ENCODE results near the gene TREML2.
"Not testable (repeated sequence)": the region's sequence is repeated elsewhere in the genome, so short reads cannot be mapped to it uniquely, and the experiment has no call there.

TREML2 gene

DNA sequence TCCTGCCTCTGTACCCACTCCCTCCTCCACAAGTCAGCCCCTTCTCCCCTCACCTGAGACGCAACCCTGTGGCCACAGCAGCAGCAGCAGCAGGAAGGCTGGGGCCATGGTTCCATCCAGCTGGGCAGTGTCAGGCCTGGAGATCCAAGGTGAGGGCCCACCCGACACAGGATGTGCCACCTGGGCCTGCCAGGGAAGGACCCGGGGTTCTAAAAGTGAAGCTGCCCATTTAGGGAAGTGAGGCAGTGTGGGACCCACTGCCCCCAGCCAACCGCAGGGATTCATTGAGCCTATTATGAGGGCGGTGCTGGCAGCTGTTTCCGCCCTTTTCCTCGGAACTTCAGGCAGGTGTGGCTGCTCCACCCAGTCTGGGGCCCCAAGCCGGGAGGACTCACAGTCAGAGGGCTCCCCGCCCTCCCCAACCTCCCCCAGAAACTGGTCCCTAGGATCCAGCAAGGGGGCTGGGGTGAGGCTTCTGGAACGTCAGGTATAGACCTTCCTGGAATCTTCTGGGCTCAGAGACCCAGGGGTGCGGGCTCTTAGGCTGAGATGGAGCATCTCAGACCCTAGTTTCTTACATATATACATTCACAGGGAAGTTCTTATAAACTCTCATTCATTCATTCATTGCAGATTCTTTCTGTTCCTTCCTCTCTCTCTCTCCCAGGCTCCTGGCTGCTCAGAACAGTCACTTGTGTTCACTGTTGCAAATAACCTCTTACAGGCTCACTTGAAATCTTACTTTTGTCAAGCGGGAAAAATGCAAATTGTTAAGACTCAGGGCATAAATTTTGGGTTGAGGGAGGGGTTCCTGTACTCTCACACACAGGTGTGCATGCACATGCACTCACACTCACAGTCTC, at the start of gene TREML2:
Gene TREML2 (minus strand): TSS at position 249 of the 863 bp plus-strand sequence. CDS start 141 bp downstream, at position 108.
- DNase-seq (ENCODE audit: low spot score), result peak; percentile 61

DNA sequence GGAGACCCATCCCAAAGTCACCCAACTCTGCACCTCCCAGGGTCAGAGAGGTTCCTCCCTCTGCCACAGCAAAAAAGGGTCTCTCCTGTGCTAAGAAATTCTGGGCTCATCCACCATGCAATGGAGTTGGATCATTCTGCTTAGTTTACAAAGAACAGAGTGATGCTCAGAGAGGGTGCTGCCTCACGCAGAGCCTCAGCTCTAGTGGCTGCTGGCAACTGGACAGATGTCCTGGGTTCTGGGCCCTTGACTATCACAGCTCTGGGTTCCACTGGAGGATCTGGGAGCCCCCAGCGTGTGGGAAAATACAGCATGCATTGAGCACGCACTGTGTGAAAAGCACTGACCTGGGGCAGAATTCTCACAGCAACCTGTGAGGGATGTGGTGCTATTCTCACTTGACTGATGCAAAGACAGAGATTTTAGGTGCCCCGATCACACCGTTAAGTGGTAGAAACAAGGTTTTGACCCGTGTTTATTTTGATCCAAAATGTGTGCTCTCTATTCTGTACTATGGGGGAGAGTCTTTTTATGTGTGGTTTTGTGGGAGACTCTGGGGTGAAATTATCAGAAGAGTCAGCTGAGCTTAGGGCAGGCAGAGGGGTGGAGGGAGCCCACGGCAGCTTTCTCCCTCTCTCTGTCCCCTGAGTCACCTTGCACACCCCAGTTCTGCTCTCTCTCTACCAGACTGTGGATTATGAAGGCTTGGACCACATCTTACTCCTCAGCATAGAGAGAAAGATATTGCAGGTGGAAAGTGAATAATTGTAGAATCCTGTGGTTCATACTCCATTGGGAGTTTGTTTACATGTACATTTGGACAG, 47.1 kb upstream of the TREML2 start:
- DNase-seq (ENCODE audit: low spot score), result no peak

GRCh38 chr6:41247288-41247865, 46.4 kb upstream of the TREML2 start:
- no peak for DNase-seq (ENCODE audit: low spot score)

- DNase-seq (ENCODE audit: low spot score), result not testable (repeated sequence)
These were observed 45.6 kb upstream of the TREML2 start for GRCh38 chr6:41246529-41246928.

- DNase-seq (ENCODE audit: low spot score), result no peak
These were observed 38.7 kb upstream of the TREML2 start for GRCh38 chr6:41239467-41240159.

DNA sequence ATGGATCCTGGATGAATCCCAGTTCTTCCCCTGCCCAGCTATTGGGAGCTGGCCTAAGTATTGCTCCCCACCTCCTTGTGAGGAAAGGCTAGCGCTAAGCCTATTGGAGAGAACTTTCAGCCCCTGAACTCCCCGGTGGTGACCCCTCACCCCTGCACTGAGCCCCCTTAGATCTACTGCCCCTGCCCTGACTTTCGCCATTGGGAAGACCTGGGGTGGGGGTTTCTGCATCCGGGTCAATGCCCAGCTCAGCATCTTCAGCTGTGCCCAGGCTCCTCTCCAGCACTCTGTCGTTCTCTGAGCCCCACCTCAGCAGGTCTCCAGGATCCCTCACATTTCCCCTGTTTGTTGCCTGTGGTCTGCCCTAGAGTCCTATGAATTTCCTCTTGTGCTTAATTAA, 36.2 kb upstream of the TREML2 start:
- DNase-seq (ENCODE audit: low spot score), result no peak

DNA sequence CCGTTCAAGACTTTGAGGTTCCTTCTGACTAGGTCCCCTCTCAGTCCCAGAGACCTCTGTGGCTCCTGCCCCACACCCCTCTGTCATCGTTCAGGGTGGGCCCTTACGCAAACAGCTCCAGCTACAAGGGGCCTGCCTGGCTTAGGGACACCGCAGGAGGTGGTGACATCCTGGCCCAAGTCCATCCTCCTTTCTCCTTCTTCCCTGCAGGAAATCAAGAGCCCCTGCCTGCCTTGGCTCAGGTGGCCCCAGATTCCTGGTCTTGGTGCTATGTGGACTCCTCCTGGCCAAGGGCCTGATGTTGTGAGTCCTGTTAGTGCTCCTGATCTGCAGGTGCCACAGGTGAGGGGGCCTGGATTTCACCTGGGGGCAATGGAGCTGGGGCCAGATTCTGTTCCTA, 35.3 kb upstream of the TREML2 start:
- DNase-seq (ENCODE audit: low spot score), result no peak

DNA sequence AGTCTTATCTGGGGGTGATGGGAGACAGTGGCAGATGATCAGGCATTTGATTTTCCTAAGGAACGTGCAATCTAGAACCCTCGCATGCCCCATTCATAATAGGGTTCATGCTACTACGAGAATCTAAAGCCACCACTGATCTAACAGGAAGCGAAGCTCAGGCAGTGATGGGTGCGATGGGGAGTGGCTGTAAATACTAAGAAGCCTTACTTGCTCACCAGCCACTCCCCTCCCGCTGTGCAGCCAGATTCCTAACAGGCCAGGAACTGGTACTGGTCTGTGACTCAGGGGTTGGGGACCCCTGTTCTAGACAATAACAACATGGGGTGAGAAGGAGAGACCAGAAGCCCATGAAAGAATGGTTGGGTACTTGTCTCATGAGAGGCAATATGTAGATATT, 31.7 kb upstream of the TREML2 start:
- DNase-seq (ENCODE audit: low spot score), result no peak

DNA sequence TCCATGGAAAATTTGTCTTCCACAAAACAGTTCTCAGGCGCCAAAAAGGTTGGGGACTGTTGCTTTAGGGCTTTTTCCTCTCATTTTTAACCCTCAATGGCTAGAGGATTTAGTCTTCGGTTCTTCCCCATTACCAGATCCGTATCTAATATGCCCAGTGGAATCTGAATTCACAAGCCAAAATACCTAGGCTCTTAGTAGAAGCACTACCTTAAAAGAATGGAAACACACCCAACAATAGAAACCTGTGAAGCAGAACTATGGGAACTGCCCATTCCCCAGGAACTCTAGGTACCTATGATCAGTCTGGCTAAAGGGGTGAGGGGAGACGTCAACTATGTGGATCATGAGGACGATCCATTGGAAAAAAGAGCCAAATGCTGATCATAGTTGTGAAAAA, 30.3 kb upstream of the TREML2 start:
- no peak for DNase-seq (ENCODE audit: low spot score)

DNA sequence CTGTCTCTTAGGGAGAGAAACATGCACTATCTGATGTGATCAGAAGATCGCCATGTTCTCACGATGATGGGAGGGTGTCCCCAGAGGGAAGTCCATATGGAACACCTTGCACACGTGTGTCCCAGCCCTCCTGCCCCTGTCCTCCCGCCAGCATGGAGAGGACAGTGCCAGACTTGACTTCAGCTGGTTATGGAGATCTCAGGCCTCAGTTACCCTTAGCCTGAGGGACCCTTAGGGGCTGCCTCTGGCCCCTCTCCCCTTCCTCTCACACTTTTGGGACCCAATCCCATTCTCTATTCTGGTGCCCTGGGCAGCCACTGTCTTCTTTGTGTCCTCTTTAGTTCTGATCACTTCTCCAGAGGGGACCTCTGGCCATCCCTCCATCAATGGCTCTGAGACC, 28.8 kb upstream of the TREML2 start:
- DNase-seq (ENCODE audit: low spot score), result no peak

GRCh38 chr6:41228616-41229015, 27.7 kb upstream of the TREML2 start:
- DNase-seq (ENCODE audit: low spot score), result peak; percentile 8

- no peak for DNase-seq (ENCODE audit: low spot score)
These were observed 27.1 kb upstream of the TREML2 start, which contains the start of gene TREML4 for GRCh38 chr6:41228096-41228495. Gene TREML4, plus strand, starts transcription at chr6:41228349. Its CDS starts 79 bp downstream, at chr6:41228428.

DNA sequence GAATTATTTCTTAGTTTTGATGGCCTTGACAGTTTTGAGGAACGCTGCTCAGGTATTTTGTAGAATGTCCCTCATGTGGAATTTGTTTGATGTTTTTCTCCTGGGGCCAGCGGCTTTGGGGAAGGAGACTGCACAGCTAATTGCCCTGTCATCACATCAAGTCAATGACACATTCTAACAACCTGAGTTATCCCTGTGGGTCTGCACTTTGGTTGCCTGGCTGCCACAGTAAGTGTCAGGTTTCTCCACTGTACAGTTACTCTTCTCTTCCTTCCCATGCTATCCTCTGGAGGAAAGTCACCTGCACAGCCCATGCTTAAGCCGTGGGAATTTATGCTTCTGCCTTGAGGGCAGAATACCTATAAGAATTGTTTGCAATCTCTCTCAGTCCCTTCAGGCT, 25.8 kb upstream of the TREML2 start:
- no peak for DNase-seq (ENCODE audit: low spot score)

DNA sequence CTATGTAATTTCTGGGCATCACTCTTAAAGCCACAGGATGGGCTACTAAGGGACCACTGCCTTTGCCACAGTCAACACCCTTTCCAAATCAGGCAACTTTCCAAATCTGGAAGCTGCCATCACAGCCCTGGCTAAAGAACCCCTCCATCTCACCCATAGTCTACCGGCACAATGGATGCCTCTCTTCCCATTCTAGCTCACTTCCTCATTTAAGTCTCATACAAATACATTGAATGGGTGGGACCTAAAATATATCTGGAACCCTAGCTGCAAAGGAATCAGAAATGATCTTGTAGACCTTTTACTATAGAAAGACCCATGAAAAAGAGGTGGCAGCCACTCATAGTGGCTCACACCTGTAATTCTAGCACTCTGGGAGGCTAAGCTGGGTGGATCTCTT, 23.9 kb upstream of the TREML2 start:
- no peak for DNase-seq (ENCODE audit: low spot score)

DNA sequence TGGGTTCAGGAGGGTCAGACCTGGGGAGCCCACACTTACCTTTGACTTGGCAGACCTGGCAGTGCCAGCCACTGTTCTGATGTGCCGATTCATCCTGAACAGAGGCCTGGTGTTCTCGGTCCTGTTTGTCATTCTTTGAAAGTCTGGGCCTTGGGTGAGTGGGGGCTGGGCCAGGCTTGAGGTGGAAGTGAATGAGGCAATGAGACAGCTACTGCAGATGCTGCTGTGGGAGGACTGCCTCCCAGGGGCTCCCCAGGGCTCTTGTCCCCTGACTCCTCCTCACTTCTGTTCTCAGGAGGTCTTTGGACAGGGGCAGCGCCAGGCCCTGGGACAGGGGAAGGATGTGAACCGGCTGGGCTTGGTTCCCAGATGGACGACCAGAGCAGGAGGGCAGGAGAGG, 21.6 kb upstream of the TREML2 start:
- DNase-seq (ENCODE audit: low spot score), result no peak

DNA sequence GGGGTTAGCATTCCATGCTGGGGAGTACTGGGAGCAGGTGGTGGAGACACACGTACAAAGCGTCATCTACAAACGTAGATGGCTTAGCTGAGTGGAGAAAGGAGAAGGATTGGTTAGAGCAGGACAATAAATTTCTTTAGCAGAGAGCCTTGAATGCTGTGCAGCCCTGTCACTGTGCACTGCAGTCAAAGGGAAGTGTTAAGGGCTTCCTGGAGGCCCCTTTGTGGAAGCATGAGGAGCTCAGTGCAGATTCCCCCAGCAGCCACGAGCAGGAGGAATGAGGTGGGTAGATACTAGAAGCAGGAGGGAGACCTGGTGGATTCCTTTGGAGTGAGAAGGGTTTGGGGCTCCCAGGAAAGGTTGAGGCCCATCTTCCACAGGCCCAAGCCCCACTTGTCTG, 21.1 kb upstream of the TREML2 start:
- no peak for DNase-seq (ENCODE audit: low spot score)

- DNase-seq (ENCODE audit: low spot score), result no peak
These were observed 15.7 kb upstream of the TREML2 start for GRCh38 chr6:41216616-41217015.

DNA sequence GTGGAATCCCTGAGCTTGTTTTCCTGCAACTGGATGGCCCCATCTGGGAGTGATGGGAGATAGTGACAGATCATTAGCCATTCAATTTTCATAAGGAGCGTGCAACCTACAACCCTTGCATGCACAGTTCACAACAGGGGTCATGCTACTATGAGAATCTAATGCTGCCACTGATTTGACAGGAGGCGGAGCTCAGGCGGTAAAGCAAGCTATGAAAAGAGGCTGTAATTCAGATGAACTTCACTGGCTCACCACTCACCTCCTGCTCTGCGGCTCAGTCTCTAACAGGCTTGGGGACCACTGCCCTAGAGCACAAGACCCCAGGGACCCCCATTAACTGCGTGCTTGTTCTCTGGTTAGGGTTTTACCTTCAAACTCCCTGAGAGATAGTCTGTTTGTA, 14.8 kb upstream of the TREML2 start:
- DNase-seq (ENCODE audit: low spot score), result no peak

DNA sequence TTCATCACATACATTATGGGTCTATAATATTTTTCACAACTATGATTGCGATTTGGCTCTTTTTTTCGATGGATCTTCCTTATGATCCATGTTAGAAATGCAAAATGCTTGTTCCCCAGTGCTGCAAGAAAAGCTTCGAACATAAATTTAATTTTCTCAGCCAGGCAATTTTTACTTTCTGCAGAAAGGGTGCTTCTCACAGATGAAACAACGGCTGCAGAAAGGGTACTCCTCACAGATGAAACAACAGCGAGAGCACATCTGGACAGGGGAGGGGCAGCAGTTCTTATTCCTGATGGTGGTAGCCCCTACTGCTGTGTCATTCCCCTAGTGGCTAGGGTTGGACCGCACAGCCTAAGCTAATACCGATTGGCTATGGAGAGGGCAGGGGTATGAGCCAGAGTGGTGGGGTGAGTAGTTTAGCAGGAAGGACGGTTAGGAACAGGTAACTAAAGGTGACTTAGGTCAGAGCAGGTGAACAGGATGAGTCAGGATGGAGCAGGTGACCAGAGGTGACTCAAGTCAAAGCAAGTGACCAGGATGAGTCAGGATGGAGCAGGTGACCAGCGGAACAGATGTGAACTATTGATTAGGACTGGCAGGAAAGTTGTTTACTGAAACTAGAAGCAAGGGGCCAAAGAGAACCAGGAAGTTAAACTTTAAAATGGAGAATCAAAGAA, 13.8 kb upstream of the TREML2 start:
- no peak for DNase-seq (ENCODE audit: low spot score)

GRCh38 chr6:41209547-41210320, 8.8 kb upstream of the TREML2 start:
- DNase-seq (ENCODE audit: low spot score), result no peak
